ENCODE results near the gene ARFIP2.
A peak's percentile ranks its signal among the peaks of the same experiment; 100 is the strongest.

ARFIP2 gene

DNA sequence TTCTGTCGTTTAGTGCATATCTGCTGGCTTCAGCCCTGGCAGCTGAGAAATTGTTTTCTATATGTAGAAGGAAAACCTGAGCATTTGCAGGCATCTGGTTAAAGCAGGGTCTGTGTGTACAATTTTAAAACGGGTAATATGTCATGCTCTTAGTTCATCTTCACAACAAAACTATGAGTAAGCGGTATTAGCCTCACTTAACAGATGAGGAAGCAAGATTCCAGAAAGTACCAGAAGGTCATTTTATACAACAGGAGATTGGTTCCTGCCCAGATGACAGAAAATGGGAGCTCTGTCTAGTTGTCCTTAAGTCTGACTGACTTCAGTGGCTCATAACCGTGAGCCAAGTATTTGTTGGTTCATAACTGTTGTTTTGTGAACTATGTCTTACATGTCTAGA is 1.3 kb upstream of the ARFIP2 start:
- DNase-seq (ENCODE audit: low read depth, low spot score) = no peak

DNA sequence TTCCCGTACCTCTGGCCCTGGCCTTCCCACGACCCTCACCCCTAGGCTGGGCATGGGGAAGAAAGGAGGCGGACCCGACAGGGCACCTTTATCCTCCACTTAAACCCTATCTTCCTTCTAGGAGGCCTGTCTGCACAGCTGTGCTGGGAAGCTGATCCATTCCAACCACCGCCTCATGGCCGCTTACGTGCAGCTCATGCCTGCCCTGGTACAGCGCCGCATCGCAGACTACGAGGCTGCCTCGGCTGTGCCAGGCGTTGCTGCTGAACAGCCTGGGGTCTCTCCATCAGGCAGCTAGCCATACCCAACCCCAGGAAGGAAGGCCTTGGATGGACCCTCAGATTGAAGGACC is 769 bp upstream of the ARFIP2 start:
- peak; percentile 34 for DNase-seq (ENCODE audit: low read depth, low spot score)

DNA sequence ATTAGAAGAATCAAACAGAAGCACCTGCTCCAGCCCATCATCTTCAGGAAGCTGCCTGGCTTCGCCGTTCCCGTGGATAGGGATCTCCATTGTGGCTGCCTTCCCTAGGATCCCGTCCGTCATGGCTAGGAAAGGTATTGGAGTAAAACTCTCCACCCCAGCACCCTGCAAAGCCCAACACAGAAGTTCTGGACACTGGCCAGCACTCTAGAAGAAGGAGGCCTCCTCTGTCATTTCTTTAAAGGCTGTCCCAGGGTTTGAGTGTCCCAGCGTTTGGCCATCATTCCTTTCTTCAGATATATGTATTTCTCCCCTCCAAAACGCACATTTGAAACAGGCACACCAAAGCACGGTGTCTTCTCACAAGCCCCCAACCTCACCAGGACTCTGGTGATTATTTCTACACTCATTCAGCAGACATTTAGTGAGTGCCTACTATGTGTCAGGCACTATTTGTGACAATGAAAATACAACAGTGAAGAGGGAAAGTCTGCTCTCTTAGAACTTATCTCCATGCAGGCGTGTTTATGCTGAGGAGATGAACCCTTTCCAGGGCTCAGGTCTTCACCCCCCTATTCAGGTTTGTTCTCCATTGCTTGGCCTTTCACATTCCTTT is 724 bp downstream of the ARFIP2 start:
- no peak for DNase-seq (ENCODE audit: low read depth, low spot score)

DNA sequence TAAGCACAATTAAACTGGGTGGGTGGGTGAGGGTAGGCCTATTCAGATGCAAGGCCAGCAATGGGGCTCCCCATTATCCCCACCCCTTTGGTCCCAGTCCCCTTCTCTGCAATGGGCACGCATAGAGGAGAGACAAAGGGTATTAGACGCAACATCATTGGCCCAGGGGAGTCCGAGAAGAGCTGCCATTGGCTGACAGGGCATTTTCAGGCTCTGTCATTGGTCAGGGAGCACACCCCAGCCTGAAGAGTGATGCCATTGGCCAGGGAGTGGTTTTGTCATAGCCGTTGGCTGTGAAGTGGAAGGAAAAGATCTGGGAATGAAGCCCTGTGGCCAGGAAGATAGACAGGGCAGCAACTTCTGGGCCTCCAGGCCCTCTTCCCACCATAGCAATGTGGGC is 4.6 kb downstream of the ARFIP2 start:
- DNase-seq (ENCODE audit: low read depth, low spot score) = no peak

DNA sequence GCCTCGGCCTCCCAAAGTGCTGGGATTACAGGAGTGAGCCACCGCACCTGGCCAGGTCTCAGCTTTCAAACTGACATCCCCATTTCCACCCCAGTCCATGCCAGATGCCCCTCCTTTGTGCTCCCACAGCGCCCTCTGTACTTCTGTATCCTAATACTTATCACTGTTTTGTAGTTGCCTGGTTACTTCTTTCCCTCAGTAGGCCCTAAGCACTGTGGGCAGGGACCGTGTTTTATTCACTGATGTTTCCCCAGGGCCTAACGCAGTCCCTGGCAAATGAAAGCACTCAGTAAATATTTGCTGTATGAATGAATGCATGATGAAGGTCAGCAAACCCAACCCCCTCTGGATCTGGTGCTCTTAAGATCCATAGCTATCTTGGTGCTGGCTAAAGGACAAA is 5.2 kb downstream of the ARFIP2 start:
- DNase-seq (ENCODE audit: low read depth, low spot score) = no peak

DNA sequence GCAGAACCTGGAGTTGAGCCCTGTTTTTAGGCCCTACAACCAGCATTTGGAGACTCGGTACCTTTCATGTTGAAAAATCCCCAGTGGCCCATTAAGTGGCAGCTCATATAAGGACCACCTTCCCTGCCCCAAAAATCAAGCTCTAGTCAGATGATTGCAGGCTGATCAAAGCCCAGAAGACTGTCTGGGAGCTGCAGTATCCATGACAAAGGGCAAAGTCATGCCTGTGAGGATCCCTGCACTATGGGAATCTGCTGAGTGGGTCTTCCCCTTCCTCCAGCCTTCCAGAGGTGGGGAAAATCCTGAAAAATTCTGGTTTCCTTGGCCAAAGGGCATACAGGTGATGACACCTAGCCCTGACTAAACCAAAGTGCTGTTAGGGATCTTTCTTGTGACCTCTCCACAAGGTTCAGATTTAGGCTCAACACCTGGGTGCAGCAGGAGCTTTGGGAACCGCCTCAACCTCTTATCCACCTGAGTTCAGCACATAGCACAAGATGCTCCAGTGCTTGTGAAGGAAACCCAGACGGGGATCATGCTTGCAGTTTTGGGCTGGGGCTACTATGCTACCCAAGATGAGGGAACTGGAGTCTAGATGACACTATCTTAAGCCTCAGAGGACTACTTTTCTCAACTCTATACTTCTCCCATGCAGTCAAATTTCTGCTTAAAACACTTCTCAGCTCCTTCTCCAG is 6.2 kb downstream of the ARFIP2 start:
- no peak for DNase-seq (ENCODE audit: low read depth, low spot score)

DNA sequence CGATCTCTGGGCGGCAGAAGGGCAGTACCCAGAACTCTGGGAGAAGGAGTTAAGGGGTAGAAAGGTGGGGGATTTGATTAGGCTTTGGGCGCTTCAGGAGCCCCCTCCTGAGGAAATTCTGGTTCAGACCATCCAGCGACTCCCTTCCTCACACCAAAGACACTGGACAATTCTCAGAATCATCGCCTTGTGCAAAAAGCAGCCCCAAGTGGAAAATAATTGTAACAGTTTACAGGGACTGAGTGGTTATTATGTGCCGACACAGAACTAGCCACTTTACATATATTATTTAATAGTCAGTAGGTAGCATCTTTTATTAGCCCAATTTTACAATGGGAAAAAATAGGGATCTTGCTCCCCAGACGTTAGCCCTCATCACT is 6.7 kb downstream of the ARFIP2 start:
- no peak for DNase-seq (ENCODE audit: low read depth, low spot score)

DNA sequence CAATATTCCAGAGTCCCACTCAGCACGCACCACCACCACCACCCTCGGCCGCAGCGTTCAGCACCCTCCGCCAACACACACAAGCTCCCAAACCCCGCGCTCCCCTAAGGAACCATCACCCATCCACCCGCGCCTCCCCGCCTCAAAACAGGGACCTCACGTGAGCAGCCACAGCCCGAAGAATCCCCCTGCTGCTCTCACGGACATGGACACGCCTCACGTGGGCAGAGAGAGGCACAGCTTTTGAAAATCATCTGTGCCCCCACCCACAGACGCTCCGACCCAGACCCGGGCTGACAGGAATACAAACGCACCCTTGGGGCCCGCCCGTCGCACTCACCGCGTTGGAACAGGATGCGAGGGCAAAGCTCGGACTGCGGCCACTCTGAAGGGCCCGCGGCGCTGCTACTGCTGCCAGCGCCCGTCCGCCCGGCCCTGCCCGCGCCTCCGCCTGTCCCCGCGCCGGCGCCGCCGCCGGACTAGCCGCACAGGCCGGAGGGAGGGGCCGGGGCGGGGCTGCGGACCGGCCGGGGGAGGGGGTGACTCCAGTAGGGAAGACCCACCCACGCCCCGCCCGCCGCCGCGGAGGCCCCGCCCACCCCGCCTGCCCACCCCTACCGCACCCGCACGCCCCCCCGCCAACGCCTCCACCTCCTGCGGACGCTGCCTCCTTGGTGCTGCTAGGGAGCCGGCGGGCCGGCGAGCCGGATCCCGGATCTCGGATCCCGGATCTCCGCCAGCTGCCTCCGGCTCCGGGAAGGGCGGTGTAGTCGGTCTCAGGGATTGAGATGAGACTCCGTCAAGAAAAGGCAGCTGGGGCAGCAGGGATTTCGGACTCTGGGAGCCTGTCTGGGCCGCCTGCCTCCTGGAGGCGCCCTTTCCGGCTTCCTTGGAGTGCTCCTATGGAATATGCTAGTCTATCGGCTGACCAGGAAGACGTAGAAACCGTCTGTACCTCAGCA is 7.4 kb downstream of the ARFIP2 start, which contains the start of gene TRIM3:
TSS of gene TRIM3 (minus strand) at position 491 of the 962 bp plus-strand sequence. CDS start 8,246 bp downstream, outside the sequence.
- DNase-seq (ENCODE audit: low read depth, low spot score) = peak; percentile 95

DNA sequence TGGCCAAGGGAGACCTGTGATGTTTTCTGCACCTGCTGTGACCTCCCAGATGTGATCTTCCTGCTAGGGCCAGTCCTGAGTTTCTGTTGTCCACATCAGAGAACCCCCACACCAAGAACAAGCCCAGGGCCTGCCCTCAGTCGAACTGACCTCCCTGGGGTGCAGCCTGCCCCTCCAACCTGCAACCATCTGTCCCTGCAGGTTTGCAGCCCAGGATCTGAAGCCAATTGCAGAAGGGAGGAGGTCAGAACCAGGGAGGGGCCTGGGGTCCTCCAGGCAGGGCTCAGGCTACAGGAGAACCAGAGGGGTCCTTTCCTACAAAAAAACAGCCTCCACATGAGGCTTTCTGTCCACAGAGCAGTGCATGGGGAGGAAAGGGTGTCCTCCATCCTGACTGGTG is 8.2 kb downstream of the ARFIP2 start:
- no peak for DNase-seq (ENCODE audit: low read depth, low spot score)

DNA sequence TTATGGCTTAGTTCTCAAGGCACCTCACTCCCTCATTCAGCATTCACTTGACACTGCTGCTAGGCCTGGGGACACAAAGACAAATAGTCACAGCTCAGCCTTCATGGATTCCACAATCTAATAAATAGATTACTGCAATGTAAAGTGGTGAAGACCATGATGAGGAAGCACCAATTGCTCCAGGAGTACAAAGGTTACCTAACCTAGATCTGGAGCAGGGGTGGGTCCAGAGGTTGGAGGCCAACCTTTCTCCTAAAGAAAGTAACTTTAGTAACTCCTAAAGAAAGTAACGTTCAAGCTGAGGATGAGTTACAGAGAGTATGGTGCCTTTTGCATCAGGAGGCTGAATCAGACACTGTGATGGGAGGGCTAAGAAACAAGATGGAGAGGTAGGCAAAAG is 11.5 kb downstream of the ARFIP2 start:
- no peak for DNase-seq (ENCODE audit: low read depth, low spot score)

DNA sequence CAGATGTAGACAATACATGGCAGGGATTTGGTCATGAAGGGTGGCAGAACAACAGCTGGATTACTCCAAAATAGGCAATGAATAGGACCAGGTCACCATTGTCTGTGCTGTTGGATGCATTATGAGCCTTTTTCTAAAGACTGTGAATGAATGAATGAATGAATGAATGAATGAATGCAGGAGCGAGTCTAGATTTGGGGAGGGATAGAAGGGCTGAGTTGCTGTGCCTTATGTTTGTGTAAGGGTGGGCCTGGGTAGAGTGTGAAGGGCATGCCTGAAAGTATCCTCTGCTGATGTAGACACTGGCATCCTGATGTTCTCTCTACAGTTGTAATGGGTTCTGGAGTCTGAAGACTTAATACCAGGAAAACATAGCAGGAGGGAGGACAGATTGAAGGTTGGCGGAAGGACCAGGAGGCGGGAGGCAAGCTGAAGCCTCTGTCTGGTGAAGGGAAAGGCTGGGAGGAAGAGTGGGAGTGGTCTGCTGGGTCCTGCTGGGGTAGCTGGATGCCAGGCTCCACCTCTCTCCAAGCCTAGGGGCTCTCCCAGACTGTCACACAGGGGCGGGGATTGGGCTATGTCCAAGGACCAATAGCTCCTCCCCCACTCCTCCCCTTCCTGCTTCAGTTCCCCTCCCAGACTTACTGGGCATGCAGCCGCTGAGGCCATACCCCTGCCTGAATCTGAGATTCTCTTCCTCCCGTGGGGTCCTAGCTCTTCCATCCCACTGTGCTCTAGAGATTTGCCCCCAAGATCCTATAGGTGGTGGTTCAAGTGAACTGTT is 12.2 kb downstream of the ARFIP2 start:
- DNase-seq (ENCODE audit: low read depth, low spot score) = peak; percentile 77

DNA sequence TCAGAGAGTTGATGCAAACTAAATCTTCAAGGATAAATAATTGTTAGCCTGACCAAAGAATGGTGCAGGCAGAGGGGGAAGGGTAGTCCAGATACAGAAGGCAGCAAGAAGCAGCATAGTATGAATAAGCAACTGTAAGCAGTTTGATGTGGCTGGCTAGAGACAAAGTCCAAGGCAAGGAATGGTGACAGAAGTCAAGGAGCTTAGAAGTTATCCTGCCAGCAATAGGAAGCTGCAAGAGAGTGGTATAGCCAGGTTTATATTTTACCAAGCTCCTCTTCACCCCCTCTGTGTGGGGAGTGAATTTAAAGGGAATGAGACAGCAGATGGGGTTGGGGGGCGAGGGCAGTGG is 22.1 kb downstream of the ARFIP2 start:
- no peak for DNase-seq (ENCODE audit: low read depth, low spot score)

DNA sequence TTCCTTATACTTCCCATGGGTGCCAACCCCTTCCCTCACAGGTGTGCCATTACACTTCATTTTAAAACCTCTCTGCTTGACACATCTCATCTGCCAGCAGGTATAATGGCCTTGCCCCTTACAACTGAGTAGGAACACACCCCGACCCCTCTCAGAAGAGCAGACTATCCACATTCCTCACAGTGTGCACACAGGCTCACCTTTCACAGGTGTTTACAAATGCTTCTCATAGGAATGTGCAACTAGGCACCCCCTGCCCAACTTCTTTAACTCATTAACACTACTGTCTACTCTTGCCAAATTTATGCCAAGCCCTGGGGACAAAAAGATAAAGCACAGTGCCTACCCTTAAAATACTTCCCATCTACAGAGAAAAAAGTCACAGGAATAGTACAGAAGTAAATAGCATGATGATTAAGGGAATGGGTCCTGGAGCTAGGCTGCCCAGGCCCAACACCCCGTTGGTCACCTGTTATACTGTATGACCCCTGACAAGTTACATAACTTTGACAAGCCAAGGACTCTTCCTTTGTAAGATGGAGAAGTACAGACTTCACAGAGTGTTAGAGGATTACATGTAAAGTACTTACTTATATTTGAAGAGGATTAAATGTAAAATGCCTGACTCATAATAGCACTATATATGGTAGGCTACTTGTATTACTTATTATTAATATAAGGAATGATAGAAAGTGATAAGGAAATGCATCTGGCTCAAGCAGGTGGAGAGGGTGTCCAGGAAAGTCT is 22.6 kb downstream of the ARFIP2 start:
- no peak for DNase-seq (ENCODE audit: low read depth, low spot score)

DNA sequence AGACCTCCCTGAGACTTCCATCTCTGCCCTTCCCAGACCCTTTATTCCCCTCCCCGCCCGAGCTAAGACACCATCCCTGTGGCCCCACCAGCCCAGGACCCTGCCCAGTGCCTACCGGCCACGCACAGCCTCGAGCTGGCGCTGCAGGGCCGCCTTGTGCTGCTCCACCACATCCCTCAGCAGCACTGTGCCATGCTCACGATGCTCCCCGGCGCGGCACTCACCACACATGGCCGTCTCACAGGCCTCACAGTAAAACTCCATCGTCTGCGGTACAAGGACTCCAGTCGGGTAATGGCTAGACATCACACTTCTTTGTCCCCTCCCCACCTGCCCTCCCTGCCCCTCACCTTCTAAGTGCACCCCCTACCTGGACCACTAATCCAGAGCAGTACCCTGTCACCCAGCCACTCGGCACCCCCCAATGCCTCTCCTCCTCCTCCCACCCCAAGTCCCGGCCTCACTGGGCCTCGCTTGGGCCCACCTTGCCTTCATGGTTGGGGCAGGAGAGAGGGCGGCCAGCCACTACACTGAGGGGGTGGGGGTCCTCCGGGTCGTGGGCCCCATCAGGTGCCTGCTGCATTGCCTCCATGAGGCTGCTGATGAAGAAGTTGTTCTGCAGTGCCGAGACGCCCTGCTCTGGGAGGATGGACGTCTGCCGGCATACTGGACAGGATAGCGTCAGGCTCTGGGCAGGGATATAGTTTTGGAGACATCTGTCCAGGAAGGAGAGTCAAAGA is 23.4 kb downstream of the ARFIP2 start:
- DNase-seq (ENCODE audit: low read depth, low spot score) = no peak

DNA sequence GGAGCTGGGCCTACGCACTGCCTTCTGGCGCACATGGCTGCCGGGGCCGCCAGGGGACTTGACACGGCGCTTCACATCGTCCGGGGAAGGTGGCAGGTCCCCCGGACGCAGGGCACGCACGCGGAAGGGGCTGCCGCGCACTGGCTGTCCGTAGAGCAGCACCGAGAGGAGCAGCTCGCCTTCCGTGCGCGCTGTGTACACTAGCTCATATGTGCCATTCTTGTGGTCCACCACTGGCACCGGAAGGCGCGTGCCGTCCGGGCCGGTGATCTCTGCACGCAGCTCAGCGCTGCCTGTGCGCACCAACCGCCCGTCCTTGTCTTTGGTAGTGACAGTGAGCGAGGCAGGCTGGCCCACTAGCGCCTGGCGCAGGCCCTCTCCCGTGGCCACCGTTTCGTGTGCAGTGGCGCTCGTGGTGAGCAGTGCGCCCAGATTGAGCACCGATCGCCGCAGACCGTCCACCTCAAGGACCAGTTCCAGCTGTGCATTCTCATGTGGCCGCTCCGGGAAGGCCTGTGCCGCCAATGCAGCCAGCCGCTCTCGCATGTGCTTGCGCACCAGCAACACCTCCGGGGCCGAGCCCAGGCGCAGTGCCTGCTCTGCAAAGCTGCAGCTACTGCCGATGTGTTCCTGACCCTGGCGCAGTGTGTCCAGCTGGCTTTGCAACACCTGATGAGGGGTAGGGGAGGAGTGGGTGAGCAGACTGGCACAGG is 24.6 kb downstream of the ARFIP2 start:
- DNase-seq (ENCODE audit: low read depth, low spot score) = no peak

DNA sequence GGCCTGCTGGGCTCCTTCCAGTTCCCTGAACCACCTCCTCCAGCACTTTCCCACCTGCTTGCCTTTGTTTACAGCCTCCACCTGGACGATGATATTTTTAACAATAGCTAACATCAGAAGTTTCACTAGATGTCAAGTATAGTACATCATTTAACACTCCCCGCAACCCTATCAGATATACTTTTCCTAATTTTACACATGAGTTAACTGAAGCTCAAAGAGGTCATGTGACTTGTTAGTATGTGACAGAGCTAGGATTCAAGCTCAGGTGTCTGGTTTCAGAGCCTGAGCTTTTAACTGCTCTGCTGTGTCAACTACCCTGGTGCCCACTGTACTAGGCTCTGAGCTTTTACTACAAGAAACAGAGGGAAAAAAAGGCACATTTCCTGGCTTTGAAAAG is 26.1 kb downstream of the ARFIP2 start:
- DNase-seq (ENCODE audit: low read depth, low spot score) = no peak

DNA sequence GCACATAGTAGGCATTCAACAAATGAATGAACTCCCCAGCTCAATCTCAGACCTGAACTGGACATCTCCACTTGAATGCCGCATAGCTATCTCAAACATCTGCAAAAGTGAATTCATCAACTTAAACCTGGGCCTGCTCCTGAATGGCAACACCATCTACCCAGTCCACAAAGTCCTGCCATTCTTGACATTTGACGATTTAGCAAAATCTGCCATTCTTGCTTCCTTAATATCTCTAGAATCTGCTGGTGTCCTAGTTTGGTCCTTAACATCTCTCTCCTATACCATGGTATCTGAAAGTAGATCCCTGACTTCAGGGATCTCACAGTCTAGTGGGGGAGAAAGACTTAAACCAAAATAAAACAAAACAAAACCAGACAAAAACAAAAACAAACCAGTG is 28.0 kb downstream of the ARFIP2 start:
- DNase-seq (ENCODE audit: low read depth, low spot score) = no peak

DNA sequence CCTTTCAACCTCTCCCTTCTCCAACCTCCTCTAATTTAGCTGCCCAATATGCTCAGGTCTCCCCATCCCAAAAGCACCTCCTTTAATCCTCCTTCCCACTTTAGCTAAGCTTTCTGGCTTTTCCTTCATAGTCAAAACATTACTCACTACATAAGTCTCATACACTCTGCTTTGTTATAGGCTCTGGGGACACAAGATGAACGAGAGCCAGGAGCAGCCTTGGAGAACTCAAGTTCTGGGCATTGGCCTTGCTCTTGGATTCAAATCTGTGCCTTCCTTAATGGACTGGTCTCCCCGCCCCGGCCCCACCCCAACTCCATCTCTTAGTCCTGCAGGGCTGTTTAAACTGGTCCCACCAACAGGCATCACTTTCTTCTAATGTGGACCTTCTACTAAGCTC is 28.9 kb downstream of the ARFIP2 start:
- DNase-seq (ENCODE audit: low read depth, low spot score) = no peak

DNA sequence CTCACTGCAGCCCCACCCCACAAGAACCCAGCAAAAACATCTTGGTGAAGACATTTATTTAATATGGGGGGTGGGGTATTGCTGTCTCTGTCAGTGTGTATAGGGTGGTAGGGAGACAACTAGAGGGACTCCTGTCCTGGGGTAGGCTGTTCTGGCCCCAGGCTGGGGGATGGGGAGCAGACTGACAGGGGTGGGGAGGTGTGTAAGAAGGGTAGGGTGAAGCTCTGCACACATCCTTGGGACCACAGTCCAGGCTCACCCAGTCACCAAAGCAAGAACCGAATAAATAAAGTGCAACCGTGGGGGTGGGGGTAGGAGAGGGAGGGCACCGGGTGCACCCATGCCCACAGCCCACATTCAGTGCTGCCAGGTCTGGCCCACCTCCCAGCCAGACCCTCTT is 32.6 kb downstream of the ARFIP2 start:
- DNase-seq (ENCODE audit: low read depth, low spot score) = no peak

Measured in astrocyte of the hippocampus (primary cell).